OCI-LY1 (cell line): ENCODE data around the gene ADGRG1.

Experiments used
- H2AFZ ChIP-seq: fragments of 200-600 bp; sonication (generic), shearing (Covaris generic); 2 replicates; pipeline ENCODE4 v1.6.0; 2014; ENCODE audit warnings: antibody characterized with exemption, mild to moderate bottlenecking, low read length
- H3F3A ChIP-seq: fragments of 200-600 bp; sonication (generic), shearing (Covaris generic); 2 replicates; pipeline ENCODE4 v1.6.0; 2014; ENCODE audit warnings: mild to moderate bottlenecking, antibody characterized with exemption, low read length, moderate library complexity; ENCODE audit not compliant: insufficient read depth
- H3K27ac ChIP-seq: fragments of 200-600 bp; sonication (generic); 2 replicates; pipeline ENCODE4 v1.5.1; 2014; ENCODE audit warnings: low read length, mixed run types, mild to moderate bottlenecking, low read depth; ENCODE audit not compliant: poor library complexity, severe bottlenecking
- H3K27me3 ChIP-seq: fragments of 200-600 bp; sonication (generic); 2 replicates; pipeline ENCODE4 v1.6.0; 2014; ENCODE audit warnings: antibody characterized with exemption, mild to moderate bottlenecking, low read length, moderate library complexity; ENCODE audit not compliant: insufficient read depth
- H3K36me3 ChIP-seq: fragments of 200-600 bp; sonication (generic); 2 replicates; pipeline ENCODE4 v1.6.1; 2014; ENCODE audit warnings: mild to moderate bottlenecking, antibody characterized with exemption, low read length, moderate library complexity, mixed read lengths; ENCODE audit not compliant: insufficient read depth
- H3K4me1 ChIP-seq: fragments of 200-600 bp; sonication (generic); 2 replicates; pipeline ENCODE4 v1.5.1; 2014; ENCODE audit warnings: mild to moderate bottlenecking, low read length, moderate library complexity; ENCODE audit not compliant: insufficient read depth, severe bottlenecking
- H3K4me2 ChIP-seq: fragments of 200-600 bp; sonication (generic), shearing (Covaris generic); 2 replicates; pipeline ENCODE4 v1.6.1; 2014; ENCODE audit warnings: low read length
- H3K4me3 ChIP-seq: fragments of 200-600 bp; sonication (generic); 2 replicates; pipeline ENCODE4 v1.5.1; 2014; ENCODE audit warnings: low read length, low read depth, mild to moderate bottlenecking, mixed read lengths; ENCODE audit not compliant: poor library complexity, severe bottlenecking
- H3K79me2 ChIP-seq: fragments of 200-600 bp; shearing (Covaris generic); 2 replicates; pipeline ENCODE4 v1.6.1; 2016; ENCODE audit warnings: mixed run types, low read length, mixed read lengths; ENCODE audit not compliant: insufficient read depth
- H3K9ac ChIP-seq: fragments of 200-600 bp; sonication (generic), shearing (Covaris generic); 2 replicates; pipeline ENCODE4 v1.6.1; 2014; ENCODE audit warnings: mild to moderate bottlenecking, low read length, mixed read lengths
- H3K9me2 ChIP-seq: fragments of 200-600 bp; sonication (generic), shearing (Covaris generic); 2 replicates; pipeline ENCODE4 v1.6.1; 2014; ENCODE audit warnings: low read depth, mild to moderate bottlenecking, low read length, mixed read lengths
- H3K9me3 ChIP-seq: fragments of 200-600 bp; shearing (Covaris generic); 2 replicates; pipeline ENCODE4 v1.6.1; 2014; ENCODE audit warnings: low read length, mixed read lengths
- H4K20me1 ChIP-seq: fragments of 200-600 bp; sonication (generic), shearing (Covaris generic); 2 replicates; pipeline ENCODE4 v1.6.0; 2016; ENCODE audit warnings: mild to moderate bottlenecking, low read length; ENCODE audit not compliant: insufficient read depth
- CTCF ChIP-seq: fragments of 200-600 bp; sonication (generic), shearing (Covaris generic); IDR thresholded peaks from 2 replicates; pipeline ENCODE4 v1.5.1; 2017; ENCODE audit warnings: mild to moderate bottlenecking, antibody characterized with exemption, low read length, moderate library complexity, mixed read lengths
- EZH2 ChIP-seq: fragments of 200-600 bp; sonication (generic), shearing (Covaris generic); IDR thresholded peaks from 2 replicates; pipeline ENCODE4 v1.8.0; 2017; ENCODE audit warnings: borderline replicate concordance, mixed run types, mild to moderate bottlenecking, antibody characterized with exemption, low read length, moderate library complexity, mixed read lengths

ADGRG1 gene

DNA sequence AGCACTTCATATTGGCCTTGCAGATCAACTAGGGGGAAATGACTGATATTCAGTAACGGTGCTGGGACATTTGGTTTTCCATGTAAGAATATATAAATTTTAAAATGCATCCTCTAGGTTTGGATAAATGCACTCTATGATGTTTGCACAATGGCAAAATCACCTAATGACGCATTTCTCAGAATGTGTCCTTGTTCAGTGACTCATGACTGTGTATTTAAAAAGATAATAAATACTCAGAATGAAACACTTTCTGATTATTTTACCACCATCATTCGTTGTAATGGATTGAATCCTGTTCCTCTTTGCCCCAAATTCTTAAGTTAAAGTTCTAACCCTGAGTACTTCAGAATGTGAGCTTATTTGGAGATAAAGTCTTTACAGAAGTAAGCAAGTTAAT is 17.2 kb upstream of the ADGRG1 start:
- Histone ChIP-seq H3F3A (no peaks in the 10 kb centered on the region), H2AFZ (no peak overlapping the region), H3K4me3 (no peak overlapping the region), H3K9me2 (no peaks in the 10 kb centered on the region), H4K20me1 (no peaks in the 10 kb centered on the region), H3K27ac (no peak overlapping the region), H3K4me1 (peaks cover 8% of the 10 kb centered on the region), H3K27me3 (peaks cover 7% of the 10 kb centered on the region; the same call in 1 of the 2 replicates), H3K9ac (no peak overlapping the region), H3K4me2 (no peak overlapping the region), H3K36me3 (no peaks in the 10 kb centered on the region), H3K9me3 (no peaks in the 10 kb centered on the region), H3K79me2 (no peaks in the 10 kb centered on the region)
- no peak for TF ChIP-seq CTCF
- no peak for TF ChIP-seq EZH2

- no peaks in the 10 kb centered on the region for H3K9me3 ChIP-seq
- peaks cover 8% of the 10 kb centered on the region for H3K4me1 ChIP-seq
- H3K9me2 ChIP-seq = no peaks in the 10 kb centered on the region
- H4K20me1 ChIP-seq = no peaks in the 10 kb centered on the region
- no peaks in the 10 kb centered on the region for H3K79me2 ChIP-seq
- H3K36me3 ChIP-seq = no peaks in the 10 kb centered on the region
- no peak overlapping the region for H3K9ac ChIP-seq
- H3K4me3 ChIP-seq = no peak overlapping the region
- H2AFZ ChIP-seq = no peak overlapping the region
- no peak overlapping the region for H3K4me2 ChIP-seq
- peaks cover 7% of the 10 kb centered on the region; the same call in 1 of the 2 replicates for H3K27me3 ChIP-seq
- H3K27ac ChIP-seq = no peak overlapping the region
- H3F3A ChIP-seq = no peaks in the 10 kb centered on the region
- TF ChIP-seq CTCF (no peak), EZH2 (no peak)
These were observed 16.7 kb upstream of the ADGRG1 start for GRCh38 chr16:57611706-57612105.

DNA sequence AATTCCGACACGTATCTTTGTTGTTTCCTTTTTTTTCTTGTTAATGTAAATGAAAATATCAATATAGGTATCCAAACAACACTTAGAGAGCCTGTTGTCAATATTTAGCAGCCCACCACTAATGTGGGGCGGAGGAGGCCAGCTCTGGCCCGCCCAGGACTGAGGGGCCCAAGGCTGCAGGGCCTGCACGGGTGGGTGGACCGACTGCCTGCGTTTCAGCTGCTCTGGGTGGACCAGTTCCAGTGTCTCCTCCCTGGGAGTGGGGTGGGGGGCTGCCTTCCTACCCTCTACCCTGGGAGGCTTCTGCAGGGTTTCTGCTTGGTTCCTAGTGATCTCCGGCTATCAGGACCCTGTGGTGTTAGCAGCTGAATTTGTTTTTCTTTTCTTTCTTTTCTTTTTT is 15.9 kb upstream of the ADGRG1 start:
- H3K27me3 ChIP-seq = peaks cover 7% of the 10 kb centered on the region; the same call in 1 of the 2 replicates
- no peak overlapping the region for H3K4me3 ChIP-seq
- TF ChIP-seq EZH2 (no peak), CTCF (no peak)
- H3K9ac ChIP-seq = no peak overlapping the region
- no peaks in the 10 kb centered on the region for H3F3A ChIP-seq
- no peaks in the 10 kb centered on the region for H3K79me2 ChIP-seq
- H2AFZ ChIP-seq = no peak overlapping the region
- H4K20me1 ChIP-seq = no peaks in the 10 kb centered on the region
- no peak overlapping the region for H3K27ac ChIP-seq
- no peaks in the 10 kb centered on the region for H3K9me3 ChIP-seq
- no peaks in the 10 kb centered on the region for H3K9me2 ChIP-seq
- no peaks in the 10 kb centered on the region for H3K36me3 ChIP-seq
- H3K4me1 ChIP-seq = peaks cover 8% of the 10 kb centered on the region
- no peak overlapping the region for H3K4me2 ChIP-seq
